ENCODE data around the gene VPS9D1.
A peak's percentile ranks its signal among the peaks of the same experiment; 100 is the strongest.

The VPS9D1 gene, protein sequence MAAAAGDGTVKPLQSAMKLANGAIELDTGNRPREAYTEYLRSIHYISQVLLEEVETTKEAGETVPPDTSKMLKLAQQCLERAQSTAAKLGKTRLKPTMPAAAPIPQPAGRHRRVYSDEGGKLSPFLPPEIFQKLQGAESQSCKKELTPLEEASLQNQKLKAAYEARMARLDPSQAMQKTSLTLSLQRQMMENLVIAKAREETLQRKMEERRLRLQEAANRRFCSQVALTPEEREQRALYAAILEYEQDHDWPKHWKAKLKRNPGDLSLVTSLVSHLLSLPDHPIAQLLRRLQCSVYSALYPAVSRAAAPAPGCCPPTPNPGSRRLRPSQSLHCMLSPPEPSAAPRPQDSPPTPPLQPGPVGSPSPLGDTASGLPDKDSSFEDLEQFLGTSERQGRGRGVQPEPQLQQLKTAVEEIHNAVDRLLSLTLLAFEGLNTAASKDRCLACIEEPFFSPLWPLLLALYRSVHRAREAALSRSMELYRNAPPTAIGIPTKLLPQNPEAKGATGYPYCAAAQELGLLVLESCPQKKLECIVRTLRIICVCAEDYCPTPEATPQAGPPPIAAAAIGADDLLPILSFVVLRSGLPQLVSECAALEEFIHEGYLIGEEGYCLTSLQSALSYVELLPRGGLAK

DNA sequence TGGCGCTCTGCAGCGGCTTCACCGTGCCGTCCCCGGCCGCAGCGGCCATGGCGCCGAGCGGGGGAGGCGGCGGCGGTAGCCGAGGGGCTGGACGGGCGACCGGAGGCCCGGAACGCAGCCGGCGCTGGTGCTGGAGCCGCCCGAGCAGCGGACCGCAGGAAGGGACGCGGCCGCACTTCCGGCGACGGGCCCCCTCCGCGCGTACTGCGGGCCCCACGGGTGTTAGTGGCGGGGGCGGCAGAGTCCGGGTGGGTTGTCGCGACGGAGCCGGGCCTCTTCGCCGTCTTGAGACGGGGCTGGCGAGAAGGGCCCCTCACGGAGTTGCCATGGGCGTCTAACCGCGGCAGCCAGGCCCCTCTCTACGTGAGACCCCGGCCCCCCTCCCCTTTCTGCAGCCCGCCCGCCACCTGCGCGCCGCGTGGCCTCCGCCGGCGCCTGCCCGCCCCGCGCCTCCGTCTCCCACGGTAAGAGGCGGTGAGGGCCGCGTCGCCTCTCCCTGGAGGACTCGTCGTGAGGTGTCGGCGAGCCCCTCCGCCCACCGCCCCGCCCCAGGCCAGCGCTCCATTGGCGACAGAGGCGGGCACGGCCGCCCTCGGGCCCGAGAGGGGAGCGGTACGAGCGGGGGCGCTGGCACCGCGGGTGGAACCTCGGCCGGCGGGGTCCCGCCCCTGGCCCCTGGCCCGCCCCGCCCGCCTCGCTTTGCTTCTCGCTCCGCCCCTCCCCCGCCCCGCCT is at the start of gene VPS9D1, which contains the start of gene ZNF276:
VPS9D1 (minus strand) TSS at position 86 of the 733 bp plus-strand sequence; CDS start at position 49, 37 bp downstream.
ZNF276 (plus strand) TSS at position 725 of the 733 bp plus-strand sequence. CDS start 104 bp downstream, outside the sequence.
- peak; percentile 58 for DNase-seq (ENCODE audit: low spot score)

DNA sequence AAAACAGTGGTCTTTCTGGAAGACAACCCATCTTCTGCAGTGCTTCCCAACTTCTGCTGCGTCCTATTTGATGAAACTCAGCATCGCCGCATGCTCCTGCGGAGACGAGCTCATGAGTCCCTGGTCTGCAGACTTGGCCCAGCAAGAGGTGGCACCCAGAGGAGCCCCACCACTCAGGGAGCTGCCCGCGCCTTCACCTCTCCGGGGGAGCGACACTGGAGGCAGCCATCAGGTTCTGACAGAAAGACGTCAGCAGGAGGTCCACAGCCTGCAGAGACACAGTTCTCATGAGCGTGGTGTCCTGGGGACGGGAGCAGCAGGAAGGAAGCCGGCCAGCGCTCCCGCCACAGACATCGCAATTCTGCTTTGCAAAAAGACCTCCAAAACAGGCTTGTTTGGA is 49.7 kb upstream of the VPS9D1 start:
- no peak for DNase-seq (ENCODE audit: low spot score)

DNA sequence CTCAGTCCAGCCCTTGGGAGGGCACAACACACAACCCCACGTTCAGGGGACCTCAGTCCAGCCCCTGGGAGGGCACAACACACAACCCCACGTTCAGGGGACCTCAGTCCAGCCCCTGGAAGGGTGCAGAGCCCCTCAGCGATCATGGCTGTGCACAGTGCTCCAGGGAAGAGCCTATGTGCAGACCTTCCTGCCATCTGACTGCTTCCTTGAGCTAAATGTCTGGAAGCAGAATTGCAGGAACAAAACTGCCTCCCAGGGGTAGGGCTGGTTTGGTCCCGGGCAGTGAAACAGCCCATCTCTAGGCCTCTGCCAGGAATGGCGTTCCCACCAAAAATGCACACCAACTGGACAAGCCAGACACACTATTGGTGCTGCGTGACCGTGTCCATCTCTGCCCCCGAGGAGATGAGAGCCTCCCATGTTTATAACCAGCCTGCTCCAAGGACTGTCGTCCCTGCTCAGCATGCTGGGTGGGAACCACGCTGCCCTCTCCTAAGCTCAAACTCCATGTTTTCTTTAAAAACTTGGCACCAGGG is 44.7 kb upstream of the VPS9D1 start:
- no peak for DNase-seq (ENCODE audit: low spot score)

DNA sequence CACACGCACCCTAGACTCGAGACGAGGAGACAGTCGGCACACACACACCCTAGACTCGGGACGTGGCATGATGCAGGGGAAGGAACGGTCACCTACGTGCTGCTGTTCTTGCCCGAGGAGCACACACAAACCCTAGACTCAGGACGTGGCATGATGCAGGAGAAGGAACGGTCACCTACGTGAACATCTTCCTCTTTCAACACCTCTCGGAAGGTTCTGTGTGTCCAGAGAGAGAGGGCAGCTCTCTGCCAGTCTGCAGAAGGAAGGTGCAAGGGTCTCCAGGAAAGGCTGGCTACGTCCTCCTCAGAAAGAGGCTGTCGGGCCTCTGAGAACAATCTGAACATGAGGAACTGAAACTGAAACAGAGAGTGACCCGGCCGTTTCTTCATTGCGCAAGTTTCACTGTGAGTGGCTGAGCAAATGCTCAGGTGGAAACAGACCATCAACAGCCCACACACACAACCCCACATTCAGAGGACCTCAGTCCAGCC is 44.1 kb upstream of the VPS9D1 start:
- no peak for DNase-seq (ENCODE audit: low spot score)

DNA sequence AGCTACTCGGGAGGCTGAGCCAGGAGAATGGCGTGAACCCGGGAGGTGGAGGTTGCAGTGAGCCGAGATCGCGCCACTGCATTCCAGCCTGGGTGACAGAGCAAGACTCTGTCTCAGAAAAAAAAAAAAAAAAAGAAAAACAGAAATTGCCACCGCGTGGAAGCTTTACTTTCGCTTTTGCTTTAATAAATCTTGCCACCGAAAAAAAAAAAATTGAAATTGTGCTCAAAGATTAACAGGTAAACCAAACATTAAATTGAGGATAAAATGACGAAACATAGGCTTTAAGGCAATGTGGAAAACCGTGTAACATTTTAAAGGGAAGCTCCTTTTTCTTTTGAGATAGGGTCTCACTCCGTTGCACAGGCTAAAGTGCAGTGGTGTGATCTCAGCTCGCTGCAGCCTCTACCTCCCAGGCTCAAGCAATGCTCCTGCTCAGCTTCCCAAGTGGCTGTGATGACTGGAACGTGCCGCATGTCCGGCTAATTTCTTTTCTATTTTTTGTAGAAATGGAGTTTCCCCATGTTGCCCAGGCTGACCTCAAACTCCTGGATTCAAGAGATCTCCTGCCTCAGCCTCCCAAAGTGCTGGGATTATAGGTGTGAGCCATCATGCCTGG is 40.7 kb upstream of the VPS9D1 start:
- DNase-seq (ENCODE audit: low spot score) = no peak

DNA sequence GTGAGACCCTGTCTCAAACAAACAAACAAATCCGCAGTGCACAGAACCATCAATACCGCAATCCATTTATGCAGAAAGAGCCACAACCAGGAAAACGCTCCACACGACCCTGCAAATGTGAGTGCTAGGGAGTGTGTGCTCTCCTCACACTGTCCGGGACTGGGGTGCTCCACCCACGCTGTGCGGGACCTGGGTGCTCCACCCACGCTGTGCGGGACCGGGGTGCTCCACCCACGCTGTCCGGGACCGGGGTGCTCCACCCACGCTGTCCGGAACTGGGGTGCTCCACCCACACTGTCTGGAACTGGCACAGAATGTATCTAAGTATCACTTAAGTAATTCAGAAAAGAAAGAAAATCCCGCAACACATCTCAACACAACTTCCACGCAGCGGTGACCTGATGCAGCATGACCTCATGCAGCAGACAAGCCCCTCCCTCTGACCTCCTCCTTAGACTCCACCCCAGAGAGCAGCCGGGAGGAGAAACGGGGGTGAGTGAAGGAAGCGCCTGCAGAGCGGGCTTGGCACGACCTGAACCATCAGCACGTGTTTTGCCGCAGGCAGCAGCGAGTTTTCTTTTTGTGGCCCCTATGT is 39.1 kb upstream of the VPS9D1 start:
- DNase-seq (ENCODE audit: low spot score) = no peak

DNA sequence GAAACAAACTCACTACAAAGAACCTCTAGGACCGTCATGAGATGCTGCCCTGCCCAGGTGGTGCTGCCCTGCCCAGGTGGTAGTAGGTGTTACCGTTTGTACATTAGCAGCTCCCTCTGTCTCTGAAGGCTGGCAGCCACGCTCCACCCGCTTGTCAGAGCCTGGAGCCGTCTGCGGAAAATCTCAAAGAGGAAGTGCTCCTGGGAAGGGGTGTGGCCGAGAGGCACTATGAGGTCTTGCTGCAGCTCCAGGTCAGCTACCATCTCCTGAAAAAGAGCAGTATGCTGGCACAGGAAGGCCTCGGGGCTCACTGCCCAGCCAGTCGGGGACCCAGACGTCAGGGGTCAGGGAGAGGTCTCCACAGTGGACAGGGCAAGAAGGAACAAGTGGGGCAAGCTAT is 28.9 kb upstream of the VPS9D1 start:
- no peak for DNase-seq (ENCODE audit: low spot score)

DNA sequence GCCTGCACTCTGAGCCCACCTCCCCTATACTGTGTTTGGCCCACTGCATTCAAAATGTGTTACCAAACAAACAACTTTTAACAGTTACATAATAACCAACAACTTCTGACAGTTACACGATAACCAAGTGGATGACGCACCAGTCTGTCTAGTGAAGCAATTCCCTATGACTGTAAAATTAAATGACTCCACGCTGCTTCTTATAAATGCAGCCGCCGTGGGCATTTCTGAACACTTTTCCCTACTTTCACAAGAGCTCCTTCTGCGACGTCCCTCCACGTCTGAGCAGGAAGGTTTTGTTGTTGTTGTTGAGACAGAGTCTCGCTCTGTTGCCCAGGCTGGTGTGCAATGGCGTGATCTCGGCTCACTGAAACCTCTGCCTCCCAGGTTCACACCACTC is 28.2 kb upstream of the VPS9D1 start:
- DNase-seq (ENCODE audit: low spot score) = no peak

DNA sequence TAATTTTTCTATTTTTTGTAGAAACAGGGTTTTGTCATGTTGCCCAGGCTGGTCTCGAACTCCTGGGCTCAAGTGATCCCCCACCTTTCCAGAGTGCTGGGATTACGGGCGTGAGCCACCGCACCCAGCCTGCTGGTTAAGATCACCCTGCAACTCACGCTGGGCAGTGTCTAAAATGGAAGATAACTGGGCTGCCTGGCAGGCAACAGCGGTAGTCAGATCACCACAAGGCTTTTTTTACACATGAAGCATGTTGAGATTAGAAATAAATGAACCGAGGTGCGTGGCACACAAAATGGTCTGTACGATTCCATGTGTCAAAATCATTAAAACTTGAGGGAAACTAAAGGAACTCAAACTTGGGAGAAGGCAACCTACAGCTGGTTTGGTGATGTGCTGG is 27.4 kb upstream of the VPS9D1 start:
- no peak for DNase-seq (ENCODE audit: low spot score)

DNA sequence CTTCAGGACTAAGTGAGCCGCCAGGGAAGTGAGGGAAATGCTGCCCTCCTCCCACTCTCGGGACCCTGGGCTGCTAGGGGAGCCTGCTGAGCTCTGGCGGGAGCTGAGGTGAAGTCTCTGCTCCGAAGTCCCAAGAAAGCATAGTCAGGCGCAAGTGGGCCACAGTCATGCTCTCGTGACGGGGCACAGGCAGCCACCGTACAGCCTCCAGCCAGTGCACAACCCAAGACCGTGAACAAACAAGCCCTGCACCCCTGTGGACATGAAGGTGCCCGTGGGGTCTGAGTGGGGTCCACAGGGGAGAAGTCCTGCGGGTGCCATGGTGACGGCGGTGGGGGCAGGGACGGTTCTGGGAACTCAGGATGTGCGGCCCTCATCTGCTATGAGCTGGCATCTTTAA is 25.3 kb upstream of the VPS9D1 start:
- no peak for DNase-seq (ENCODE audit: low spot score)

DNA sequence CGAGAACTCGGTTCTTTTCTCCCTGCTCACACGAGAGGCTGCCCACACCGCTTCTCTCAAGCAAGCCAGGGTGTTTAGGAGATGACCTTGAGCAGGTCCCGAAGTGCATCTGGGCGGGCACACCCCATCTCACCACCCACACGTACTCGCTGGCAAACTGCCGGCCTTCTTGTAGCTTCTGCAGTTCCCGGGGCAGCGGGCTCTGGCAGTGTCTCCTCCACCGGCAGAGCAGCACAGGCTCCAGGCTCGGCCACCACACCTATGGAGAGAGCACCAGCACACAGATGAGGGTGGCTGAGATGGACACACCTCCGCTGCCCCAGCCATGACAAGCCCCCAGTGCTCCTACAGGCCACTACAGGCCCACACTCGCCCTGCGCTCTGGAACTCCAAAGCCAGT is 24.1 kb upstream of the VPS9D1 start:
- DNase-seq (ENCODE audit: low spot score) = no peak

DNA sequence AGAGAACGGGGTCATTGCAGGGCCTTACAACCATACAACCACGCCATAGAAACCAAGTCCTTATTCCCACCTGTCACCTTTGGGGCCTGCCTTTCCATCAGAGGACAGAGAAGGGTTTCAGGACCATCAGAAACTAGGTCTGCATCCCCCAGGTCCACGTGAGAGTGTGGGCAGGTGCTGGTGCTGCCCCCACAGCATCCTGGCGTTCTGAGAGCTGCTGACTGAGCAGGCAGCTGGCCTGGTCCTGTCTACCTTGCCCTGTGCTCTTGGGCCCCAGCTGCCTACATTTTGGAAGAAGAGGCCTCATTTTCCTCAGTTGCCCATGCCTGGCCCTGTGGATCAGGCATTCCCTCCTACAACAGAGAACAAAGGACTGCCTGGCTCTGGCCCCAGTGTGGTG is 22.2 kb upstream of the VPS9D1 start:
- DNase-seq (ENCODE audit: low spot score) = no peak

DNA sequence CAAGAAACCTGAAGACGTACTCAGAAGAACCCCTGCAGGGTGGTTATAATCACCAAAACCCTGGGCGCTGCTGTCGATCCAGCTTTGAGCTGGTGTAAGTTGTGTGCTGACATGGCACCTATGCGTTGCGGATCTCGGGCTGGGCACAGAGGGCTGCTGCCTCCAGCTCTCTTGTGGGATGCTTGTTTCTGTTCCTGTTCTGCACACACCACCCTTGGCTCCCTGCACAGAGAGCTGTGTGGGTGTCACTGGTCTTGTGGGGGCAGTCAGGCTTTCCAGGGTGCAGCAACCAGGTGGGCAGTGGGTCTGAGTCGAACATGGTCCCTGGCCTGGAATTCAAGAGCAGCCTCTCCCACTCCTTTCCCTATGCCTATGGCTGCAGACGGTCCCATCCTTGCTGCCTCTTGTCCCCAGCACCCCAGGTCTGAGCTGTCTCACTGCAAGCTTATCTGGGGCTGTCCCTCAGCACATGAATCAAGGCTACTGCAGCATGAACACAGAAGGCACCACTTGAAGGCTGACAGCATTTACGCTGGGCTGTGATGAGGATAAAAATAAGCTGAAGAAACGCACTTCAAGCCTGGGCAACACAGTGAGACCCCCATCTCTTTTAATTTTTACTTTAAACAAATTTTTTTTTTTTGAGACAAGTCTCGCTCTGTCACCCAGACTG is 20.8 kb upstream of the VPS9D1 start:
- DNase-seq (ENCODE audit: low spot score) = no peak

DNA sequence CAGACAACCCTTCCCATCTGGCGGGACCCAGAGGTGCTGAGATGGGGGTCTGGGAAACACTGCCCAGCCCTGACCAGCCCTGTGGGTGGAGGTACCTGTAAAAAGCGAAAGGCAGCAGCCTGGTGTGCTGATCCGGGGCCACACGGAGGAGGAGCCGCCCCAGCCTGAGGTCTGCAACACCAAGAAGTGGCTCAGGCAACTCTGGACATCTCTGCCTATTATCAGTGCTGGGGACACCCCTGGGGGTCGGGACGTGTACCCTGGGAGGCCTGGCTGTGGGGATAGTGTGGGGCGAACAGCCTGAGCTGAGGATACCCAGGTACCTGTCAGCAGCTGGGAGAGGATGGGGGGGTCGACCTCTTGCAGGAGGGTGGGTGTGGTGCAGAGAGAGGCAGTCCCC is 18.7 kb upstream of the VPS9D1 start:
- DNase-seq (ENCODE audit: low spot score) = no peak

DNA sequence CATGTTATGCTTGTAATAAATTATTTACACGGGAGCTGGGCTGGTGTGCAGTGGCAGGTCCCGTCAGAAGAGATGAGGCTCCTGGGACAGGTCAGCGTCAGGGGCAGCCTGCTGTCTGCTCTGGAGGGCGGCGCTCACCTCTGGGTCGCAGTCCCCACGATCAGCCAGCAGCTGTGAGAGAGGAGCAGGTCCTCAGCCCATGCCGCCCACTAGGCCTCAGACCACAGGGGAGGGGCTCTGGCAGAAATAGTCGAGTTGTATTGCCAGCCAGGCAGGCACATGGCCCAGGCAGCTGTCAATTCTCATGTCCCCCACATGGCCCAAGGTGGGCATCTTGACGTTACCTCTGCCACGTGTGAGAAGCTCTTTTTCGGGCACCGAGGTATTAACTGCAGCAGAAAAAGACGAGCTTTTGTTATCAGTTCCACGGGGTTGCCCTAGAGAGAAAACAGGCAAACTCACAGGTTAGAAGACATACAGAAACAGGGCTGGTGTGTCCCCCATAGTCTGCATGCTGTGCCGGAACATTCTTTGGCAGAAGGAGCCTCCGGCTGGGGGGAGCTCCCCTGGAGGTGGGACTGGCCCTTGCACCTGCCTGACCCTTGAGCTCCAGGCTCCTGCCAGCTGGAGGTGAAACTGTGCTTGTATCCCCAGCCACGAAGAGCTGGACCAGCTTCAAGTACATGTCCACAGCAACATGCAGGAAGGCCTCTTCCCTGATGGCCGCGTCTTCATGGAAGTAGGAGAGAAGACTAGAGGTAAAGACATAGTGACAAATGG is 18.0 kb upstream of the VPS9D1 start:
- no peak for DNase-seq (ENCODE audit: low spot score)

DNA sequence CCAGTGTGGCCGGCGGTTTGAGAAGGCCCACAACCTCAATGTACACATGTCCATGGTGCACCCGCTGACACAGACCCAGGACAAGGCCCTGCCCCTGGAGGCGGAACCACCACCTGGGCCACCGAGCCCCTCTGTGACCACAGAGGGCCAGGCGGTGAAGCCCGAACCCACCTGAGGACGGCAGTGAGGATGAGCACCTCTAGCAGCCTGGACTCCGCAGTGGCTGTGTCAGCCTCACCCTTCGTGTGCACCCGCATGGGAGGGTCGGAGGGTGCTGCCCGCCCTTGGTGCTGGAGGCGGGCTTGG is 17.3 kb upstream of the VPS9D1 start:
- DNase-seq (ENCODE audit: low spot score) = no peak

DNA sequence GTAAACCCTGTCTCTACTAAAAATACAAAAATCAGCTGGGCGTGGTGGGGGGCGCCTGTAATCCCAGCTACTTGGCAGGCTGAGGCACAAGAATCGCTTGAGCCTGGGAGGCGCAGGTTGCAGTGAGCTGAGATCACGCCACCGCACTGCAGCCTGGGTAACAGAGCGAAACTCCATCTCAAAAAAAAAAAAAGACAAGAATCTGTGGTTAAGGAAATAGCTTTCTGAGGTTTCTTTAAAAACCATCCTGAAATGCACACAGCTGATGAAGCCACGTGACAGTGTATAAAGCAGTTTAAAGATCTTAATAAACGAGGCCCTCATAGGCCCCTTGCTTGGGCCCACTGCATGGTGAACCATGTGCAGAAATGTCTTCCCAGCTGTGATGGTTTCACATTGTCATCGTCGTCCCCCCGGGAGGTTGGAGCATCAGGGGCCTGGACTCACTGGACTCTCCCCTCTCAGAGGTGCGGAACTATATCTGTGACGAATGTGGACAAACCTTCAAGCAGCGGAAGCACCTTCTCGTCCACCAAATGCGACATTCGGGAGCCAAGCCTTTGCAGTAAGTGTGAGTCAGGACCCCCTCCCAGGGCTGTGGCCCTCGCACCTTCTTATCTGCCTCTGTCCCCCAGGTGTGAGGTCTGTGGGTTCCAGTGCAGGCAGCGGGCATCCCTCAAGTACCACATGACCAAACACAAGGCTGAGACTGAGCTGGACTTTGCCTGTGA is 16.8 kb upstream of the VPS9D1 start:
- no peak for DNase-seq (ENCODE audit: low spot score)

DNA sequence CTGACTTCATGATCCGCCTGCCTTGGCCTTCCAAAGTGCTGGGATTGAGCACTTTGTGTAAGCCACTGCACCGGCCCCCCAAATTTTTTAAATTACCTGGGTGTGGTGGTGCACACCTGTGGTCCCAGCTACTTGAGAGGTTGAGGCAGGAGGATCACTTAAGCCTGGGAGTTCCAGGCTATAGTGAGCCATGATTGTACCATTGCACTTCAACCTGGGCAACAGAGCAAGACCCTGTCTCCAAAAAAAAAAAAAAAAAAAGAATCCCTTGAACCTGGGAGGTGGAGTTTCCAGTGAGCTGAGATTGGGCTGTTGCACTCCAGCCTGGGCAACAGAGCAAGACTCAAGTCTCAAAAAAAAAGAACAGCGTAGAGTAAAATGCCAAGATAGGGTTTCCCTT is 15.9 kb upstream of the VPS9D1 start:
- DNase-seq (ENCODE audit: low spot score) = no peak

DNA sequence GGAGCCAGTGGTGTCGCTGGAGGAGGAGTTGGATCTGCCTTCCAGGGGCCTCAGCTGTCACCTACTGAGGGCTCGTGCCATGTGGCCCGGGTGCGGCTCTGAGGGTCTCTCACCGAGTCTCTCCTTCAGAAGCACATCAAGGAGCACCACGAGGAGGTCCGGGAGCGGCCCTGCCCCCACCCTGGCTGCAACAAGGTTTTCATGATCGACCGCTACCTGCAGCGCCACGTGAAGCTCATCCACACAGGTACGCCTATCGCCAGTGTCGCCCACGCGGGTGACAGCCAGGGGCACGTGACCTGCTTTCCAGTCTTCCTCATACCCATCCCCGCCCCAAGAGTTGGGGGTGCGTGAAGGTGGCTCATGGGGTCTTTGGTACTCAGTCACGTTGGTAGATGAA is 13.1 kb upstream of the VPS9D1 start:
- DNase-seq (ENCODE audit: low spot score) = no peak

DNA sequence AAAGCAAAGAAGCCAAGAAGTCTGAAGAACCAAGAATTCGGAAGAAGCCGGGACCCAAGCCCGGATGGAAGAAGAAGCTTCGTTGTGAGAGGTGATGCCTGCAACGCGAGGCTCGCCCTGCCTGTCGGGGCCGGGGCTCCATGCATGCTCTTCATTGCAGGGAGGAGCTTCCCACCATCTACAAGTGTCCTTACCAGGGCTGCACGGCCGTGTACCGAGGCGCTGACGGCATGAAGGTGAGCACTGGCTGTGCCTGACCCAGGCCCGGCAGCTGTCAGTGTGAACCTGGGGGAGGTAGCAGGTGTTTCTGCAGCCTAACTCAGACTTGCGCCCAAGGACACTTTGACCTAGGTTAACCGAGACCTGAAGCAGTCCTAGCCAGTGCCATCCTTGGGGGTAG is 12.6 kb upstream of the VPS9D1 start:
- DNase-seq (ENCODE audit: low spot score) = no peak

Data from cerebellar cortex (tissue), 1 donor.